C1 segment of cervical spinal cord (tissue), 14 donors: ENCODE data around the gene ESYT3.
"Not testable (repeated sequence)": the region's sequence is repeated elsewhere in the genome, so short reads cannot be mapped to it uniquely, and the experiment has no call there.

ENCODE experiments used
- DNase-seq, 14 donors: peaks; one replicate each; lab custom pipeline; 2025; lab: John Stamatoyannopoulos, UW

ESYT3 gene

DNA sequence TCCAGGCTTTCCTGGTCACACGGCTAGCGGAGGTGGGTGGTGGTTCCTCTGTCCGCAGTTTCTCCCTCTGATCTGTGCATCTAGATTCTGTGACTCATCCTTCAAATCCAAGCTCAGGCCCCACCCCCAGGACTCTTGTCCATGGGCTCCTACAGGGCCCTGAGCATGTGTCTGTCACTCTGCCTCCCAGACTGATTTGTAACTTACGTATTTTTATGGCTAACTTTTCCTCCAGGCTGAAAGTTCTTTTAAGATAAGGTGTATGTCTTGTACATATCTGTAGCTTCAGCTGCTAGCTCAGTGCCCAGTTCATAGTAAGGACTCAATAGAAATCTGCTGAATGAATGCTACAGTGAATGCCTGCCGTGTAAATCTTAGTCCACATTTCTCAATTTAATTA, 8.0 kb downstream of the ESYT3 start:
- no peak for DNase-seq

- no peak for DNase-seq
Observed at GRCh38 chr3:138443091-138443490, 8.7 kb downstream of the ESYT3 start.

GRCh38 chr3:138443521-138444503, 9.4 kb downstream of the ESYT3 start:
- no peak for DNase-seq

DNA sequence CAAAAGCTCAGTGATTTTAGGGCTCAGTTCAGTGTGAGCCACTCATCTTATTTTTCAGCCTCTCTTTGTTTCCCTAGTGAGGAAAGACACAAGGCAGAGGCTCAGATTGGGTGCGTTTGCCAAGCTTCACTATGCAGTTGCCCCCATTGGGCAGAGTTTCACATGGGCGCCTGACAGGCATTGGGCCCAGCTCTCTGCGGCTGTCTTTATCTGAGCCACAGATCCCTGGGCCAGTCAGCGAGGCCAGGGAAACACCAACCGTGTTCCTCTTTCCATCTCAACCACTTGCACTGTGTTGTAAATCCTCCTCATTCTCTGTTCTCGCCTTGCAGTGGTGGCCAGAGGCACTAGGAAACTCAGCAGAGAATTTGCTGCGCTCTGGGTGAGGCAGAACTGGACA, 10.8 kb downstream of the ESYT3 start:
- peak in 2 of 14 donors; percentile 13 to 14 for DNase-seq

DNA sequence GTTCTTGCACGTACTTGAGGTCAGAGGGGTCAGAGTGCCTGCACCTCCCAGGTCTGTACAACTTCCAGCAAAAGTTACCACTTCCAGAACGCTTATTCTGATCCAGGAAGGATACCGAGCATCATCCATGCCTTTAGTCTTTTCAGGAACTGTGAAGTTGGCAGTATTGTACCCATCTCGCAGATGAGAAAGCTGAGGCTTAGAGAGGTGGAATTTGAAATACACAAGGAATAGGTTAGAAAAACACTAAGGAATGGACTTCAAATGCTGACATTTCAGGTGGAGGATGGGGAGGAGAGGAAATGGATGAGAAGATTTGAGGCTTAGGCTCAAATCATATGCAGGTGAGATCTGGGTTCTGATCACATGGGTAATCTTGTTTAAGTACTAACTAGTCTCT, 11.2 kb downstream of the ESYT3 start:
- no peak for DNase-seq

DNA sequence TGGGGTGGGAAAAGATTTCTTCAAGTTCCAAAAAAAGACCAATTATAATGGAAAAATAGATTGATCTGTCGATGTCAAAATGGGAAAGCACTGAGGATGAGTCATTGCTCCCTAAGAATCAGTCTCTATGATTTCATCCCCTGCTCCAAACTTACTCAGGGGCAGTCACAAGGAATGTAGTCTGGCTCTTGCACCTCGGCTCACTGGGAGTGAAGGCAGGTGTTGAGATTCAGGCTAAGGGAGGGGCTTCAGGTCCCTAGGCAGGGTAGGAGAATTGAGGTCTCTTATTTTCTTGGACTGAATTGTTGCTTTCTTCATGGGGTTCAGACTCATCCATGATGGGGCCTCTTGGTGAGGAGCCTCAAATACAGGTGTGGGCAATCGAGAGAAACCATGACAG, 14.2 kb downstream of the ESYT3 start:
- DNase-seq = no peak

GRCh38 chr3:138449490-138449889, 15.1 kb downstream of the ESYT3 start:
- DNase-seq = no peak

DNA sequence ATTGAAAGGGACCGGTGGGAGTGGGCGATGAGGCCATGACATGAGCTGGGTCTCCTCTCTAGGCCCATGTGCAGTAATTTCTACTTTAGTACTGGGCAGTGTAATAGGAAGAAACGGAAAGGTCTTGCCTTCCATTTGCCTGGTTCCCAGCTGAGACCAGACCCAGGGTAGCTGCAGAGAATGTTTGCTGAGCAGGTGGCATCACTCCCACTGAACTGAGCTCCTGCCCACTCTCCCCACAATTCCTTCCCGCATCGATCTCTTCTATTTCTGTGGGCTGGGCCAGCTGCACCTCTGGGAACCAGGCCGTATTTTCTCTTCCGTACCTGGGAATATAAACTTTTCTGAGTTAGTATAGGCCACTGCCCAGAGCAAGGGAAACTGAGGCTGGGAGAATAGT, 15.8 kb downstream of the ESYT3 start:
- DNase-seq = no peak

DNA sequence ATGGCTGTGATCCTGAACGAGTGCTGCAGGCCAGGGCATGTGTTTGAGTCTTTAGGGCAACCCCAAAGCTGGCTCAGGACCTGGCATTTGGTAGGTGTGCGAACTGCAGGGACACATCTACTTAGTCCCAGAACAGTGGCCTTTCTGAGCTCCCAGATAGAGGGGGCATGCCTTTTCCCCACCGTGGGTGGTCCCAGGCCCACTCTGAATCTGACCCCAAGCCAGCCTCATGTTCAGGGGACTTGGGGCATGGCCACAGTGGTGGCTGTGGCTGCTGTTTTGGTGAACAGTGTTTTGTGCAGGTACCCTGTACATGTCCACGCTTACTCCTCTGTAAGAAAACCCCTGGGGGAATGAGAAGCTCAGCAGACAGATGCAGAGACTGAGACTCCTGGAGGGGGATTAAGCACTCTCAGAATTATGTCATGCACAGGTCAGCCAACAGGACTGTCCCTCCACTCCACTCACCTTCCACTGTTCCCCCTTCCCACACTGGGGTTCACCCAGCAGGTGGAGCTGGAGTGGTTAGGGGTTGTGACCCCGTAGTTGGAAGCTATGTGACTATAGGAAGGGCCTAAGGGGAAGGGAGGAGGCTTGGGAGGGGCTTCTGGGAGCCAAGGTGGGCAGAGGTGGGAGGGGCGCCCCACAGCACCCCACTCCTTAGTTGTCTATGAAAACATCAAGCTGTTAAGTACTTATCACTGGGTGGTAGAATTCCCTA, 16.4 kb downstream of the ESYT3 start:
- no peak for DNase-seq

GRCh38 chr3:138451595-138452162, 17.3 kb downstream of the ESYT3 start:
- no peak for DNase-seq

- DNase-seq = no peak
Observed at GRCh38 chr3:138452436-138452835, 18.0 kb downstream of the ESYT3 start.

DNA sequence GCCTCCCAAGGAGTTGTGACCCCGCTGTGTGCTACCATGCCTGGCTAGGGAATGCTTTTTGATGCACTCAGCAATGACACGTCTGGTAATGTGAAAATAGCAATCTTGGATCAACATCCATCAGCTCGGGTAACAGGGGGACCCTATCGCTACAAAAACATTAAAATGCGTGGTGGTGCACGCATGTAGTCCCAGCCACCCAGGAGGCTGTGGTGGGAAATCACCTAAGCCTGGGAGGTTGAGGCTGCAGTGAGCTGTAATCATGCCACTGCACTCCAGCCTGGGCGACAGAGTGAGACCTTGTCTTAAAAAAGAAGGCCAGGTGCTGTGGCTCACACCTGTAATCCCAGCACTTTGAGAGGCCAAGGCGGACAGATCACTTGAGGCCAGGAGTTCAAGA, 19.5 kb downstream of the ESYT3 start:
- not testable (repeated sequence) for DNase-seq

DNA sequence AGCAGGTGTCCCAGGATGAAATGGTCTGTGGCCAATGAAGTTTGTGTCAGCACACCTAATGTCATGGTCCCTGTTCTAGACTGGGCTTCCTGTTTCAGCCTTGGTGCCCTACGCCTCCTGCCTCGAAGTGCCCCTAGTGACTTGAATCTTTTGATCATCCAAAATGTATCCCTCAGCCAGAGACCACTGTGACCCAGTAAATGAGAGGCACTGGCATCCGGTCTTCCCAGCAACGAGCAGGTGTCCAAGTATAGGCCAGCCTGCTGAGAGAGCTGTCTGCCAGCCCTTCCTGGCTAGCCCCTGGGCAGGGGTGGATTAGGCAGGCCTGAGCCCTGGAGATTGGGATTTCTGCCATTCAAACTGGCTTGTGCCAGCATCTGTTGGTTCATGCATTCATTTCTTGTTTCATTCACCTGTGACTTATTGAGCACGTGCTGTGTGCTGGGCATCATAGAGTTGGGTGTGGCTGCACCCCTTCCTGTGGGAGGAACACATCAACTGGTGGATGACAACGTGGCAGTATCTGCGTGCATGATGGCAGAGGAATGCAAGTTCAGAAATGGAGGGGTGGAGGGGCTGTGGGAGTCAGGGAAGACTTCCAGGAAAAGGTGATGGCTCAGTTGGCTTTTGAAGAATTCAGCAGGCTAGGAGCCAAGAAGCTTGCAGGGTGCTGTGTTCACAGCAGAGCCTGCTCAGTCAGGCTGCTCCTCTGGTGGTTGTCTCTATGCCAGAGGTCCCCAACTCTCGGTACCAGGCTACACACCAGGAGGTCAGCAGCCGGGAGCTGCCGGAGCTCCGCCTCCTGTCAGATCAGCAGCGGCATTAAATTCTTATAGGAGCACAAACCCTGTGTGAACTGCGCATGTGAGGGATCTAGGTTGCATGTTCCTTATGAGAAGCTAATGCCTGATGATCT, 21.6 kb downstream of the ESYT3 start:
- DNase-seq = no peak

DNA sequence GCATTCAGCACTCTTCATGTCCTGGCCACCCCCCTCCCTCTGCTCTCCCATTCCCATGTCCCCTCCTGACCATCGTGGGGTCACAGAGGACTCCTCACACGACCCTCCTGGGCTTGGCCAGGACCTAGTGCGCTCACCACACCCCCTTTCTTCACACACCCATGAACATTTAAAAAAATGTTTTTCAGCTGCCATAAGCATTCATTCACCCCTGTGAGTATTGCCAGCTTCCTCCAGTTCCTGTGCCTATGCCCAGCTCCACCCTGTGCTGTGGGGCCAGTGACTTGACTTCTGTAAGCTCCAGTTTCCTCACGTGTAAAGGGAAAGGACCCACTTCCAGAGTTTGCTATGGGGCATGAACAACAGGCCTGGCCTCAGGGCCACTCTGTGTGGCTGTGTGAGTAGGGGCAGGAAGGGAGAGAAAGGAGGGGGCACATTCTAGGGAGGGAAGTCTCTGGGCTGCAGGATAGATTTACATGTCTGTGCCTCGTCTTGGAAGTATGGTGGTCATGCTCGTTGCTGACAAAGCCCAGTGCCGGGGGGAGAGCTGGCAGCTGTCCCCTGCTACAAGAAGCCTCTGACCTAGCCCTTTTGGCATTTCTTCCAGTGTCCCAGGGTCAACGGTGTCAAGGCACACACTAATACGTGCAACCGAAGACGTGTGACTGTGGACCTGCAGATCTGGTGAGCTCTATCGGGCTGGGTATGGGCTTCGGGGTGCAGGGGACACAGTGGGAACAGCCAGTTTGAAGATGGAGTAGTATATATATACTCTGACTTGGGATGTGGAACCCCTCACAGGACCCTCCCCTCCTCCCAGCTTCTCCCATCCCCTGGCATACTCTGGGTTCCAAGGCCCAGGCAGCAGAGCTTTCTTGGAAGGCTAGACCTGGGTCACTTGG, 22.8 kb downstream of the ESYT3 start:
- no peak for DNase-seq

GRCh38 chr3:138457863-138458735, 23.7 kb downstream of the ESYT3 start:
- DNase-seq = no peak

DNA sequence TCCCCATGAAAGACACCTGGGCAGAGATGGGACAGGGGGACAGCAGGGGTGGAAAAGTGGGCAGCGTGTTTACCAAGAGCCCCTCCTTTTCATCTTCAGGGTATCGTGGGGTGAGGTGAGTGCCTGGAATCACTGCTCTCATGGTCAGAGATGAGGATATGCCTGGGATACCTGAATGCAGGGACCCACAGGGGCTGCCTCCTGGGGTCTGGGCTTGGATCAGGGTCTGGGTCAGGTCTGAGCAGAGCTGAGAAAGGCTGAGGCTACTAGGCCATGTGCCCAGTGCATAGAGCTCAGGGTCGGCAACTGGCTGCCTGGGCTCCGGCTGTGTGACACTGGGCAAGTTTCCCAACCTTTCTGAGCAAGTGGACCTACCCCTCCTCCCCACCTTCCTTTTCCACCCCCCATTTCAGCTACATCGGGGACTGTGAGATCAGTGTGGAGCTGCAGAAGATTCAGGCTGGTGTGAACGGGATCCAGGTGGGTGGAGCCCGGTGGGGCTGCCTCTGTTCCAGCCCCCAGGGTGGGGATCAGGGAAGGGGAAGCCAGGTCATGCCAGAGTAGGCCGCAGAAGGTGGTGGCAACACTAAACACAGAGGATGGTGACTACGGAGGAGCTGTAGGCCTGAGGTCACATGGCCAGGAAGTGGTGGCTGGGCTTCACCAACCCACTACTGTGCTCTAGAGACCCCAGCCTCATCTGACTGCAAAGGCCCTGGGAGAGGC, 24.5 kb downstream of the ESYT3 start:
- DNase-seq = no peak

- DNase-seq = peak in 1 of 14 donors; percentile 32
Observed at GRCh38 chr3:138459619-138460535, 25.5 kb downstream of the ESYT3 start.
